GM12878 (cell line): ENCODE data around the gene ZNF790.

Source experiments
- CBX3 ChIP-seq: fragments of 200-600 bp; sonication (generic); IDR thresholded peaks from 2 replicates; pipeline ENCODE4 v1.6.1; 2016; ENCODE audit warnings: low read depth, borderline replicate concordance
- FOXK2 ChIP-seq: fragments of 450-650 bp; IDR thresholded peaks from 2 replicates; pipeline ENCODE4 v1.6.1; 2017; ENCODE audit warnings: mild to moderate bottlenecking, moderate library complexity
- JUNB ChIP-seq: IDR thresholded peaks from 2 replicates; pipeline ENCODE4 v1.6.1; 2016; ENCODE audit warnings: antibody characterized with exemption, mild to moderate bottlenecking
- JUND ChIP-seq: IDR thresholded peaks from 2 replicates; pipeline ENCODE4 v1.6.1; 2012; ENCODE audit warnings: low read depth, mild to moderate bottlenecking, low read length, improper control_type of control experiment, moderate library complexity
- KAT2A ChIP-seq: conservative IDR thresholded peaks from 2 replicates; pipeline ENCODE4 v1.6.1; 2011; ENCODE audit warnings: low read depth, low read length; ENCODE audit not compliant: control insufficient read depth
- MXI1 ChIP-seq: fragments of 150-350 bp; IDR thresholded peaks from 2 replicates; pipeline ENCODE4 v1.6.1; 2011; ENCODE audit warnings: low read depth, mild to moderate bottlenecking, inconsistent platforms, low read length, improper control_type of control experiment
- POLR2A ChIP-seq: IDR thresholded peaks from 2 replicates; pipeline ENCODE4 v1.6.1; 2011; ENCODE audit warnings: low read depth, mild to moderate bottlenecking, low read length
- RAD21 ChIP-seq: IDR thresholded peaks from 2 replicates; pipeline ENCODE4 v1.6.1; 2011; ENCODE audit warnings: mild to moderate bottlenecking, low read depth, low read length, moderate library complexity; ENCODE audit not compliant: insufficient read depth
- SIN3A ChIP-seq: IDR thresholded peaks from 2 replicates; pipeline ENCODE4 v1.6.1; 2012; ENCODE audit warnings: low read depth, low read length, improper control_type of control experiment
- SRF ChIP-seq, 2 experiments: IDR thresholded peaks; 2 replicates each; pipeline ENCODE4 v1.6.1; 2011; ENCODE audit warnings: low read depth in 2 of 2, low read length in 2 of 2, mild to moderate bottlenecking in 1 of 2, moderate library complexity in 1 of 2
- TF ChIP-seq, protein P1 (sequence below): IDR thresholded peaks from 2 replicates; pipeline ENCODE4 v1.6.1; 2011; ENCODE audit warnings: low read depth, mild to moderate bottlenecking, low read length, moderate library complexity, borderline replicate concordance; ENCODE audit errors: extremely low read depth
- TF ChIP-seq, protein P2 (sequence below), 3 experiments: IDR thresholded peaks in 2 of 3; conservative IDR thresholded peaks in 1 of 3; 2 replicates each; pipeline ENCODE4 v1.5.1; 2011; ENCODE audit warnings: low read depth in 3 of 3, low read length in 3 of 3, mild to moderate bottlenecking in 3 of 3, control low read depth in 2 of 3, moderate library complexity in 2 of 3, inconsistent platforms in 1 of 3, mixed read lengths in 1 of 3; ENCODE audit not compliant: control insufficient read depth in 2 of 3, insufficient read depth in 1 of 3; ENCODE audit errors: extremely low read depth in 1 of 3

DNA sequence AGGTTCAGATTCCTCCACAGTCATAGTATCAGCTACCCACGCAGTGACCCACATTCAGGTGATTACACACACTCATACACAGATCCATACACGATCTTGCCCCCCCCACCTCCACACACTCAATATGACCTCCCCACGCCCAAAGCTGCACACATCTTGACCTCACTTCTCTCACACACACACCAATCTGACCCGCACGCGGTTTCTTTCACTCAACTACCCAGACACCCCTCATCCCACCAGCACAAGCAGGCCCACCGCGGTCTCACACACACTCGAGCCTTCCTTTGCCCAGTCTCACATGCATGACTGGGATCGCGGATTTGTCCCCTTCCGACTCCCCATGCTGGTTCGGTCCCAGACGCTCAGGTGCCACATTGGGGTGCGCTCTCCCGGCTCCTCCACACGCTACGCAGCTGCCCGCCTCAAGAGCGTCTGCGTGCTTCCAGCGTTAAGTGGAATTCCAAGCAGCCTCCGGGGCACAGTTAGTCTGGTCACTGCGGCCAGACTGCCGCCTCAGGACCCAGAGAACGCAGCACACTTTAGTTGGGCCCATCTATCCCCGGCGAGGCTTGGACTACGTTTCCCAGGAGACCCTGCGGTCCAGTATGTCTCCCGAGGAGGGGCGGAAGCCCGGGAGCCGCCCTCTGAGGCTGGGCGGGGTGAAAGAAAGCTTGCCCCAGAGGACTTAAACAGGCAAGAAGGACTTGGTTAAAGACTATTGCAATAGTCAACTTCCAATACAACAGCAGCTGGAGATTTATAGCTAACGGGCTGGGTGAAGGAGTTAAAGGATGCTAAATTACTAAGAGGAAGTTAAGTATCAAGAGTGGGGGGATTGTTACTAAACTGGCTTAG lies 11.7 kb upstream of the ZNF790 start:
- TF ChIP-seq JUND (no peak), POLR2A (peak; percentile 68), MXI1 (0 out of 2 replicates have a peak, but pooled peaks have one; percentile 56), SIN3A (peak; percentile 69; the same call in 1 of the 2 replicates), KAT2A (no peak), RAD21 (no peak), JUNB (no peak), FOXK2 (0 out of 2 replicates have a peak, but pooled peaks have one; percentile 39), SRF (IDR thresholded peaks at IDR 0.05; ENCODE audit: low read depth in 2 of 2, low read length in 2 of 2) (no peak), CBX3 (no peak)
- TF ChIP-seq, protein P1, sequence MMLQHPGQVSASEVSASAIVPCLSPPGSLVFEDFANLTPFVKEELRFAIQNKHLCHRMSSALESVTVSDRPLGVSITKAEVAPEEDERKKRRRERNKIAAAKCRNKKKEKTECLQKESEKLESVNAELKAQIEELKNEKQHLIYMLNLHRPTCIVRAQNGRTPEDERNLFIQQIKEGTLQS = no peak
- TF ChIP-seq, protein P2, sequence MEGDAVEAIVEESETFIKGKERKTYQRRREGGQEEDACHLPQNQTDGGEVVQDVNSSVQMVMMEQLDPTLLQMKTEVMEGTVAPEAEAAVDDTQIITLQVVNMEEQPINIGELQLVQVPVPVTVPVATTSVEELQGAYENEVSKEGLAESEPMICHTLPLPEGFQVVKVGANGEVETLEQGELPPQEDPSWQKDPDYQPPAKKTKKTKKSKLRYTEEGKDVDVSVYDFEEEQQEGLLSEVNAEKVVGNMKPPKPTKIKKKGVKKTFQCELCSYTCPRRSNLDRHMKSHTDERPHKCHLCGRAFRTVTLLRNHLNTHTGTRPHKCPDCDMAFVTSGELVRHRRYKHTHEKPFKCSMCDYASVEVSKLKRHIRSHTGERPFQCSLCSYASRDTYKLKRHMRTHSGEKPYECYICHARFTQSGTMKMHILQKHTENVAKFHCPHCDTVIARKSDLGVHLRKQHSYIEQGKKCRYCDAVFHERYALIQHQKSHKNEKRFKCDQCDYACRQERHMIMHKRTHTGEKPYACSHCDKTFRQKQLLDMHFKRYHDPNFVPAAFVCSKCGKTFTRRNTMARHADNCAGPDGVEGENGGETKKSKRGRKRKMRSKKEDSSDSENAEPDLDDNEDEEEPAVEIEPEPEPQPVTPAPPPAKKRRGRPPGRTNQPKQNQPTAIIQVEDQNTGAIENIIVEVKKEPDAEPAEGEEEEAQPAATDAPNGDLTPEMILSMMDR (IDR thresholded peaks at IDR 0.05 in 2 of 3, conservative IDR thresholded peaks at IDR 0.05 in 1 of 3; ENCODE audit: control insufficient read depth in 2 of 3, extremely low read depth in 1 of 3, insufficient read depth in 1 of 3, low read depth in 3 of 3, low read length in 3 of 3) = no peak
